ENCODE data around the gene C3orf20. TPM values are rescaled to one million over a fixed set of nuclear protein-coding genes. Genes with fewer than 3 reads are reported as not detected.
A peak's percentile ranks its signal among the peaks of the same experiment; 100 is the strongest.

C3orf20 gene
- total RNA-seq, 4 donors from 2014 or later, result 0.07 to 0.73 TPM; not detected in 2

- H3K4me1 ChIP-seq, result no peaks in the 10 kb centered on the region
- H3K9me3 ChIP-seq, result no peaks in the 10 kb centered on the region
- H3K27ac ChIP-seq, result no peak overlapping the region
- no peaks in the 10 kb centered on the region for H3K36me3 ChIP-seq
- H3K4me3 ChIP-seq, result no peak overlapping the region
- intact Hi-C loops (cut with DNase I; ENCODE audit: low total_unique reads), result no loop called here
- TF ChIP-seq POLR2A (IDR thresholded peaks at IDR 0.05), result no peak
- TF ChIP-seq, protein P1, sequence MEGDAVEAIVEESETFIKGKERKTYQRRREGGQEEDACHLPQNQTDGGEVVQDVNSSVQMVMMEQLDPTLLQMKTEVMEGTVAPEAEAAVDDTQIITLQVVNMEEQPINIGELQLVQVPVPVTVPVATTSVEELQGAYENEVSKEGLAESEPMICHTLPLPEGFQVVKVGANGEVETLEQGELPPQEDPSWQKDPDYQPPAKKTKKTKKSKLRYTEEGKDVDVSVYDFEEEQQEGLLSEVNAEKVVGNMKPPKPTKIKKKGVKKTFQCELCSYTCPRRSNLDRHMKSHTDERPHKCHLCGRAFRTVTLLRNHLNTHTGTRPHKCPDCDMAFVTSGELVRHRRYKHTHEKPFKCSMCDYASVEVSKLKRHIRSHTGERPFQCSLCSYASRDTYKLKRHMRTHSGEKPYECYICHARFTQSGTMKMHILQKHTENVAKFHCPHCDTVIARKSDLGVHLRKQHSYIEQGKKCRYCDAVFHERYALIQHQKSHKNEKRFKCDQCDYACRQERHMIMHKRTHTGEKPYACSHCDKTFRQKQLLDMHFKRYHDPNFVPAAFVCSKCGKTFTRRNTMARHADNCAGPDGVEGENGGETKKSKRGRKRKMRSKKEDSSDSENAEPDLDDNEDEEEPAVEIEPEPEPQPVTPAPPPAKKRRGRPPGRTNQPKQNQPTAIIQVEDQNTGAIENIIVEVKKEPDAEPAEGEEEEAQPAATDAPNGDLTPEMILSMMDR (IDR thresholded peaks at IDR 0.05), result no peak
- no peak for DNase-seq
- no peaks in the 10 kb centered on the region for H3K27me3 ChIP-seq
Observed at GRCh38 chr3:14631101-14631497, 43.8 kb upstream of the C3orf20 start.

GRCh38 chr3:14631687-14632441 is 43.1 kb upstream of the C3orf20 start:
- H3K27ac ChIP-seq, result no peak overlapping the region
- DNase-seq, result no peak
- no peaks in the 10 kb centered on the region for H3K4me1 ChIP-seq
- no peaks in the 10 kb centered on the region for H3K9me3 ChIP-seq
- H3K4me3 ChIP-seq, result no peak overlapping the region
- TF ChIP-seq POLR2A (IDR thresholded peaks at IDR 0.05), result no peak
- TF ChIP-seq, protein P1 (IDR thresholded peaks at IDR 0.05), result no peak
- no peaks in the 10 kb centered on the region for H3K27me3 ChIP-seq
- no peaks in the 10 kb centered on the region for H3K36me3 ChIP-seq
- intact Hi-C loops (cut with DNase I; ENCODE audit: low total_unique reads), result no loop called here

GRCh38 chr3:14632442-14632930 is 42.5 kb upstream of the C3orf20 start:
- no peaks in the 10 kb centered on the region for H3K36me3 ChIP-seq
- no peaks in the 10 kb centered on the region for H3K27me3 ChIP-seq
- H3K4me1 ChIP-seq, result no peaks in the 10 kb centered on the region
- no peak for DNase-seq
- intact Hi-C loops (cut with DNase I; ENCODE audit: low total_unique reads), result no loop called here
- H3K9me3 ChIP-seq, result no peaks in the 10 kb centered on the region
- TF ChIP-seq, protein P1 (IDR thresholded peaks at IDR 0.05), result no peak
- no peak for TF ChIP-seq POLR2A (IDR thresholded peaks at IDR 0.05)
- H3K4me3 ChIP-seq, result no peak overlapping the region
- H3K27ac ChIP-seq, result no peak overlapping the region

GRCh38 chr3:14633417-14633816 is 41.5 kb upstream of the C3orf20 start:
- H3K27ac ChIP-seq, result no peak overlapping the region
- no peak for DNase-seq
- TF ChIP-seq POLR2A (IDR thresholded peaks at IDR 0.05), result no peak
- TF ChIP-seq, protein P1 (IDR thresholded peaks at IDR 0.05), result no peak
- no peak overlapping the region for H3K4me3 ChIP-seq
- H3K27me3 ChIP-seq, result no peaks in the 10 kb centered on the region
- H3K36me3 ChIP-seq, result no peaks in the 10 kb centered on the region
- intact Hi-C loops (cut with DNase I; ENCODE audit: low total_unique reads), result no loop called here
- H3K4me1 ChIP-seq, result no peaks in the 10 kb centered on the region
- no peaks in the 10 kb centered on the region for H3K9me3 ChIP-seq

GRCh38 chr3:14633819-14634424 is 41.0 kb upstream of the C3orf20 start:
- Histone ChIP-seq H3K4me1 (no peaks in the 10 kb centered on the region), H3K27me3 (no peaks in the 10 kb centered on the region), H3K27ac (no peak overlapping the region), H3K4me3 (no peak overlapping the region), H3K9me3 (no peaks in the 10 kb centered on the region), H3K36me3 (no peaks in the 10 kb centered on the region)
- no peak for DNase-seq
- intact Hi-C loops (cut with DNase I; ENCODE audit: low total_unique reads), result no loop called here
- TF ChIP-seq, protein P1 (IDR thresholded peaks at IDR 0.05), result peak; percentile 27 to 51 (median 36)
- no peak for TF ChIP-seq POLR2A (IDR thresholded peaks at IDR 0.05)
